GM12891 (cell line): ENCODE data around the gene ZNF618.

Source experiments
- POLR2A ChIP-seq: IDR thresholded peaks from 2 replicates; pipeline ENCODE4 v1.6.1; 2011; ENCODE audit warnings: low read depth, low read length, control low read depth
- POLR2AphosphoS5 ChIP-seq: IDR thresholded peaks from 2 replicates; pipeline ENCODE4 v1.6.1; 2011; ENCODE audit warnings: low read depth, low read length, control low read depth
- POU2F2 ChIP-seq: IDR thresholded peaks from 2 replicates; pipeline ENCODE4 v1.6.1; 2011; ENCODE audit warnings: low read depth, mild to moderate bottlenecking, control low read depth, low read length, moderate library complexity
- SPI1 ChIP-seq: IDR thresholded peaks from 2 replicates; pipeline ENCODE4 v1.6.1; 2011; ENCODE audit warnings: low read depth, low read length, control low read depth
- TAF1 ChIP-seq: IDR thresholded peaks from 2 replicates; pipeline ENCODE4 v1.6.1; 2011; ENCODE audit warnings: low read depth, low read length, control low read depth

DNA sequence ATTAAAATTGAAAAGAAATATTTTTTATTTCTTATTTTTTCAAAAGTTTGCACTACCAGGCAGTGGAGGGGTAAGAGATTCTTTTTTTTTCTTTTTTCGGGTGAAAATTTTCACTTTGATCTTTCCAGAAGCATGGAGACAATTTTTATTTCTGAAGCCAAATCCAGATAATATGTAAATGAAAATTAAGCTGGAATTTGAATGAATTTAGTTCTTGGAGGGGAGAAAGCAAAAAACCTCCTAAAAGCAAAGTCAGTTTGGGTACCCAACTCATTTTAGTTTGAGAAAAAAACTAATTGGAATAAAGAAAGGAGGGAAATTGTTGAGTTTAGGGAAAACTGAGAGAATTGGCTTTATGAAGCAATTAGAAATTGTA, 872 bp downstream of the ZNF618 start:
- TF ChIP-seq POLR2A (no peak), POLR2AphosphoS5 (no peak), SPI1 (no peak), TAF1 (no peak), POU2F2 (no peak)
